SK-N-SH (cell line): ENCODE results near the gene SNX9. TPM values are rescaled to one million over a fixed set of nuclear protein-coding genes. Genes with fewer than 3 reads are reported as not detected.

ENCODE experiments used
- CTCF ChIA-PET: fragments of 300-600, 350-600 bp; formaldehyde crosslinking; extraction: SDS; loops from one replicate; lab custom pipeline; 2021; lab: Yijun Ruan, JAX
- POLR2A ChIA-PET: fragments of 350-600 bp; sonication (Branson Sonifier 250); formaldehyde crosslinking; extraction: SDS; loops from one replicate; lab custom pipeline; 2020; ENCODE audit warnings: antibody characterized with exemption, inconsistent platforms; lab: Yijun Ruan, JAX
- DNase-seq: peaks from one replicate; pipeline ENCODE4 v3.0.0; 2012
- H2AFZ ChIP-seq: fragments of 200-600 bp; sonication (generic); 2 replicates; pipeline ENCODE4 v1.8.1; 2016; ENCODE audit warnings: antibody characterized with exemption, mild to moderate bottlenecking, low read depth
- H3F3A ChIP-seq: fragments of 200-600 bp; sonication (generic); replicated peaks from 2 replicates; pipeline ENCODE3; 2016; ENCODE audit warnings: antibody characterized with exemption, mild to moderate bottlenecking; ENCODE audit not compliant: insufficient read depth
- H3K27ac ChIP-seq, 2 experiments: fragments of 200-500 bp in 1 of 2; fragments of 200-600 bp in 1 of 2; sonication (Bioruptor generic) in 1 of 2; sonication (generic), shearing (Covaris generic) in 1 of 2; 2 replicates each; pipeline versions ENCODE4 v1.5.1 to v1.6.1; 2014 to 2016; ENCODE audit warnings: low read depth in 2 of 2, inconsistent platforms in 1 of 2, low read length in 1 of 2, mild to moderate bottlenecking in 1 of 2, mixed read lengths in 1 of 2
- H3K27me3 ChIP-seq: fragments of 200-600 bp; sonication (generic), shearing (Covaris generic); 2 replicates; pipeline ENCODE4 v1.6.1; 2016; ENCODE audit warnings: mixed run types; ENCODE audit not compliant: insufficient read depth
- H3K36me3 ChIP-seq, 2 experiments: fragments of 200-500 bp in 1 of 2; fragments of 200-600 bp in 1 of 2; sonication (Bioruptor generic) in 1 of 2; sonication (generic) in 1 of 2; replicated peaks in 1 of 2; 2 replicates each; pipeline versions ENCODE3 to v1.5.1; 2014 to 2016; ENCODE audit warnings: low read length in 1 of 2, mild to moderate bottlenecking in 1 of 2; ENCODE audit not compliant: insufficient read depth in 2 of 2, control insufficient read depth in 1 of 2
- H3K4me1 ChIP-seq, 2 experiments: fragments of 200-500 bp in 1 of 2; fragments of 200-600 bp in 1 of 2; sonication (Bioruptor generic) in 1 of 2; sonication (generic), shearing (Covaris generic) in 1 of 2; 2 replicates each; pipeline versions ENCODE4 v1.5.1 to v1.6.1; 2014 to 2016; ENCODE audit warnings: low read depth in 1 of 2, low read length in 1 of 2, mixed run types in 1 of 2; ENCODE audit not compliant: insufficient read depth in 2 of 2, control insufficient read depth in 1 of 2
- H3K4me2 ChIP-seq: fragments of 200-600 bp; sonication (generic), shearing (Covaris generic); 2 replicates; pipeline ENCODE4 v1.6.1; 2017; ENCODE audit warnings: mixed run types
- H3K4me3 ChIP-seq, 2 experiments: fragments of 200-500 bp in 1 of 2; fragments of 200-600 bp in 1 of 2; sonication (Bioruptor generic) in 1 of 2; sonication (generic), shearing (Covaris generic) in 1 of 2; 2 replicates each; pipeline versions ENCODE4 v1.5.1 to v1.8.1; 2014 to 2016; ENCODE audit warnings: low read depth in 2 of 2, inconsistent platforms in 1 of 2, low read length in 1 of 2, mild to moderate bottlenecking in 1 of 2, mixed read lengths in 1 of 2, moderate library complexity in 1 of 2
- H3K79me2 ChIP-seq: fragments of 200-600 bp; sonication (generic); 2 replicates; pipeline ENCODE4 v1.8.1; 2017; ENCODE audit warnings: mild to moderate bottlenecking; ENCODE audit not compliant: insufficient read depth
- H3K9ac ChIP-seq: fragments of 200-600 bp; sonication (generic); 2 replicates; pipeline ENCODE4 v1.6.1; 2017; ENCODE audit warnings: mixed run types
- H3K9me2 ChIP-seq: fragments of 200-600 bp; sonication (generic); 2 replicates; pipeline ENCODE4 v1.6.1; 2017; ENCODE audit warnings: mixed run types
- H3K9me3 ChIP-seq: fragments of 200-600 bp; sonication (generic); 2 replicates; pipeline ENCODE4 v1.6.1; 2017; ENCODE audit warnings: mixed run types, mild to moderate bottlenecking, moderate library complexity
- H4K20me1 ChIP-seq: fragments of 200-600 bp; sonication (generic); 2 replicates; pipeline ENCODE4 v1.6.1; 2017; ENCODE audit warnings: mild to moderate bottlenecking, mixed run types; ENCODE audit not compliant: insufficient read depth
- CHD2 ChIP-seq: fragments of 150-350 bp; IDR thresholded peaks from 2 replicates; pipeline ENCODE4 v1.6.1; 2018; ENCODE audit warnings: low read length; ENCODE audit not compliant: partially characterized antibody
- CTCF ChIP-seq: fragments of 200-600 bp; sonication (generic); IDR thresholded peaks from 2 replicates; pipeline ENCODE4 v1.6.1; 2017; ENCODE audit warnings: antibody characterized with exemption, mild to moderate bottlenecking, moderate library complexity
- EP300 ChIP-seq, 2 experiments: IDR thresholded peaks; 2 replicates each; pipeline versions ENCODE4 v1.4.0 to v1.6.1; 2012; ENCODE audit warnings: borderline replicate concordance in 1 of 2, low read depth in 1 of 2, low read length in 1 of 2
- GABPA ChIP-seq: IDR thresholded peaks from 2 replicates; pipeline ENCODE4 v1.4.0; 2012; ENCODE audit warnings: low read depth, mild to moderate bottlenecking
- GATA2 ChIP-seq: sonication (generic); formaldehyde crosslinking; IDR thresholded peaks from 2 replicates; pipeline ENCODE4 v1.5.0; 2020; ENCODE audit warnings: mild to moderate bottlenecking, missing genetic modification reagents
- JUND ChIP-seq: IDR thresholded peaks from 2 replicates; pipeline ENCODE4 v1.4.0; 2012
- MAX ChIP-seq: IDR thresholded peaks from 2 replicates; pipeline ENCODE4 v1.4.0; 2012; ENCODE audit warnings: low read depth
- MXI1 ChIP-seq: IDR thresholded peaks from 2 replicates; pipeline ENCODE4 v1.6.1; 2012; ENCODE audit warnings: mild to moderate bottlenecking, low read depth, low read length, improper control_type of control experiment
- NFIC ChIP-seq: IDR thresholded peaks from 2 replicates; pipeline ENCODE4 v1.4.0; 2012; ENCODE audit warnings: borderline replicate concordance
- NRF1 ChIP-seq: IDR thresholded peaks from 2 replicates; pipeline ENCODE4 v1.6.1; 2012; ENCODE audit warnings: low read depth, mild to moderate bottlenecking, low read length
- POLR2AphosphoS5 ChIP-seq: IDR thresholded peaks from 2 replicates; pipeline ENCODE4 v1.6.1; 2012; ENCODE audit warnings: low read depth, low read length
- RAD21 ChIP-seq: IDR thresholded peaks from 2 replicates; pipeline ENCODE4 v1.6.1; 2012; ENCODE audit warnings: mild to moderate bottlenecking, low read length
- REST ChIP-seq: IDR thresholded peaks from 2 replicates; pipeline ENCODE4 v1.6.1; 2012; ENCODE audit warnings: mild to moderate bottlenecking, low read depth, low read length, moderate library complexity
- RXRA ChIP-seq: IDR thresholded peaks from 2 replicates; pipeline ENCODE4 v1.4.0; 2012; ENCODE audit warnings: low read depth, mild to moderate bottlenecking, borderline replicate concordance
- SIN3A ChIP-seq: IDR thresholded peaks from 2 replicates; pipeline ENCODE4 v1.6.1; 2012; ENCODE audit warnings: low read depth, mild to moderate bottlenecking, low read length, moderate library complexity, borderline replicate concordance
- TCF12 ChIP-seq: IDR thresholded peaks from 2 replicates; pipeline ENCODE4 v1.4.0; 2012
- TEAD4 ChIP-seq: IDR thresholded peaks from 2 replicates; pipeline ENCODE4 v1.4.0; 2012; ENCODE audit warnings: mild to moderate bottlenecking, borderline replicate concordance; ENCODE audit not compliant: insufficient read depth
- USF2 ChIP-seq: fragments of 150-350 bp; IDR thresholded peaks from 2 replicates; pipeline ENCODE4 v1.6.1; 2017; ENCODE audit warnings: antibody characterized with exemption, low read length, low read depth, borderline replicate concordance
- WGBS: methylation state at CpG from one replicate; pipeline ENCODE4 v1.1.6; 2017; ENCODE audit warnings: low lambda C conversion rate; 5-methylcytosine and 5-hydroxymethylcytosine counted together
- polyA plus RNA-seq, 3 experiments: library from polyadenylated mRNA; depleted of rRNA; stranded (reverse); fragments of >200 nt; gene quantifications; 2 replicates each; pipeline ENCODE4 v1.2.3, GENCODE V29; 2012

SNX9 gene
- polyA plus RNA-seq, 1 of the 3 experiments (the other 2 are of a cell fraction): 31.6 TPM

- TF ChIP-seq GABPA: no peak
- no peak for TF ChIP-seq TEAD4
Observed at GRCh38 chr6:157778719-157779118, 44.3 kb upstream of the SNX9 start (continued).

- Histone ChIP-seq H3F3A (no peaks in the 10 kb centered on the region), H3K79me2 (no peaks in the 10 kb centered on the region), H3K27me3 (no peaks in the 10 kb centered on the region), H3K9me3 (no peaks in the 10 kb centered on the region), H3K9ac (no peak overlapping the region), H3K36me3 (no peaks in the 10 kb centered on the region), H3K27ac (no peak overlapping the region), H4K20me1 (no peaks in the 10 kb centered on the region), H3K4me2 (no peak overlapping the region), H2AFZ (no peak overlapping the region), H3K4me3 (no peak overlapping the region), H3K9me2 (no peaks in the 10 kb centered on the region), H3K4me1 (no peaks in the 10 kb centered on the region)
- TF ChIP-seq GATA2 (no peak), NRF1 (no peak), NFIC (no peak), MXI1 (no peak)
- ChIA-PET CTCF (interaction anchor here (0.6 kb wide), 1 partner anchor 388 kb away, joined by 4 read pairs; no protein-coding TSS in a partner anchor), POLR2A (no interaction called here)
- 76% methylated on average over 9 of the region's 9 CpGs for WGBS
- DNase-seq: no peak
Observed at GRCh38 chr6:157779705-157780604, 43.1 kb upstream of the SNX9 start.

GRCh38 chr6:157785636-157786035 lies 37.4 kb upstream of the SNX9 start:
- WGBS: 81% methylated on average over 1 of the region's 1 CpG
- H3K9ac ChIP-seq: no peak overlapping the region
- POLR2A ChIA-PET: no interaction called here

More at GRCh38 chr6:157785636-157786035, 37.4 kb upstream of the SNX9 start:
- CTCF ChIA-PET: interaction anchor here (0.6 kb wide), 1 partner anchor 375 kb away, joined by 3 read pairs; no protein-coding TSS in a partner anchor
- Histone ChIP-seq H3K9me3 (no peaks in the 10 kb centered on the region), H3K9me2 (no peaks in the 10 kb centered on the region), H3K79me2 (no peaks in the 10 kb centered on the region), H3K36me3 (no peaks in the 10 kb centered on the region), H3K4me1 (no peaks in the 10 kb centered on the region), H3K4me3 (no peak overlapping the region), H3K27me3 (no peaks in the 10 kb centered on the region), H4K20me1 (no peaks in the 10 kb centered on the region), H3K4me2 (no peak overlapping the region), H3F3A (no peaks in the 10 kb centered on the region), H3K27ac (no peak overlapping the region), H2AFZ (no peak overlapping the region)
- DNase-seq: no peak
- TF ChIP-seq CTCF: no peak
- no peak for TF ChIP-seq USF2
- TF ChIP-seq POLR2AphosphoS5: no peak
- TF ChIP-seq TEAD4: no peak
- TF ChIP-seq GATA2: no peak
- no peak for TF ChIP-seq RAD21
- no peak for TF ChIP-seq SIN3A
- no peak for TF ChIP-seq MAX
- TF ChIP-seq CHD2: no peak
- TF ChIP-seq EP300 (IDR thresholded peaks at IDR 0.05; ENCODE audit: borderline replicate concordance in 1 of 2, low read depth in 1 of 2, low read length in 1 of 2): no peak
- TF ChIP-seq REST: no peak
- no peak for TF ChIP-seq RXRA
- no peak for TF ChIP-seq JUND
- no peak for TF ChIP-seq NRF1
- no peak for TF ChIP-seq TCF12
- TF ChIP-seq MXI1: no peak
